Left hindlimb (tissue), 1 donor: Measurements from ENCODE around the gene CALM1.

Source experiments
- DNase-seq: peaks from one replicate; pipeline ENCODE4 v3.0.0-alpha.2; 2018

The CALM1 gene

DNA sequence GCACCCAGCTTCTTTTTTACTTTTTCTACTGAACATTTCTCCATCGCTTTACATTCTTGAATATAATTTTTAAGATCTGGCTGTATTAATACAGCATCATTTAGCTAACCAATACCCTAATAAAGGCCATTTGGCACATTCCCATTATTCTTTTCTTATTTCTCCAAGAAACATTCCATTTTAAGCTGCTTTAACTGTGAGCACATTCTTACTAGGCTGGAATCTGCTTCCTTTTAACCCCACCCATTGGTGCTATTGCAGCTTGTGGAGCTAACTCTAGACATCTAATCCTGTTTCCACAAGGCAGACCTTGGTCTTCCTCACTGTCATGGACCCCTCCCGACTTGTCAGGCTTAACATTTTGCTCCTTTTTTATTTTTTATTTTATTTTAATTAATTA is 15.2 kb downstream of the CALM1 start:
- no peak for DNase-seq

DNA sequence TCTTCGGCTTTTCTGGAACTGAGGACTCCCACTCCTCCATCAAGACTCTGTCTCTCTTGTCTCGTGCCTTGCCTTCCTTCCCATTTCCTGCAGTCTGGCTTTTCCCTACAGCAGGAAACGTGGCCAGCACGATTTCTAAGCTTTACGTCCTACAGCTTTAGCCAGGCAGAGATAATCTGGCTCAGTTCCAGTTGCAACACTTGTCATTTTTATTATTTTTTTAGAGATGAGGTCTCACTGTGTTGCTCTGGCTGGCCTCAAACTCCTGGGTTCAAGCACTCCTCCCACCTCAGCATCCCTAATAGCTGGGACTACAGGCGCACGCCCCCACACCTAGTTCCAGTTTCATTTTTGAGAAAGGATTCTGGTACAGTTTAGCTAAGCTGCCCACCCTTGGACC is 19.9 kb downstream of the CALM1 start:
- DNase-seq = no peak

DNA sequence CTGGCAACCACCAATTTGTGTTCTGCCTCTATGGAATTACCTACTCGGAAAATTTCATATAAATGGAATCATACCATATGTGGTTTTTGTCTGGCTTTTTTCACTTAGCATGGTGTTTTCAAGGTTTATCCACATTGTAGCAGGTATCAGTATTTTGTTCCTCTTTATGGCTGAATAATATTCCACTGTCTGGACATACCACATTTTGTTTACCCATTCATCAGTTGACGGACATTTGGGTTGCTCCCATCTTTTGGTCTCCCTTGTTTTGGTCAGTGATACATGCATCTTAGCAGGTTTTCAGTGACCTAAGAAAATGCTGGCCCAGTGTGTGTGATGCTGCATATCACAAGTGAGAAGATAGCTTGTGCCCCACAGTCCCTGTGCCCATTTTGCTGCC is 21.2 kb downstream of the CALM1 start:
- no peak for DNase-seq

DNA sequence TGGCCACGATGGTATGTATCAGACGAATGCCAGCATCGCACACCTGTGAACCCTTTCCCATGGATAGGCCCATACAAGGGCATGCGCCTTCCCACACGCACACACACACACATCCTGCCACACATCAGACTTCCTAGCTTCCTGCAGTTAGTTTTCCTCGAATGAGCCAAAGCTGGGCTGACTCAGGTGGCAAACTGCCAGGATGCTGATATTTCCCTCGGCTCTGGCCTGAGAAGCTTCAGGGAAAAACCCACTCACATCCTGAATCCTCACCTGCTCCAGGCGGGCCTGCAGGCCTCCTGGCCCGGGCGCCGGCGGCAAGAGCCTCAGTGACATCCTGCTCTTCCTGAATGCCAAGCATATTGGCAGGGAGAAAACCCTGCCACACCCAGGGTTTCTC is 22.4 kb downstream of the CALM1 start:
- DNase-seq = peak; percentile 86

DNA sequence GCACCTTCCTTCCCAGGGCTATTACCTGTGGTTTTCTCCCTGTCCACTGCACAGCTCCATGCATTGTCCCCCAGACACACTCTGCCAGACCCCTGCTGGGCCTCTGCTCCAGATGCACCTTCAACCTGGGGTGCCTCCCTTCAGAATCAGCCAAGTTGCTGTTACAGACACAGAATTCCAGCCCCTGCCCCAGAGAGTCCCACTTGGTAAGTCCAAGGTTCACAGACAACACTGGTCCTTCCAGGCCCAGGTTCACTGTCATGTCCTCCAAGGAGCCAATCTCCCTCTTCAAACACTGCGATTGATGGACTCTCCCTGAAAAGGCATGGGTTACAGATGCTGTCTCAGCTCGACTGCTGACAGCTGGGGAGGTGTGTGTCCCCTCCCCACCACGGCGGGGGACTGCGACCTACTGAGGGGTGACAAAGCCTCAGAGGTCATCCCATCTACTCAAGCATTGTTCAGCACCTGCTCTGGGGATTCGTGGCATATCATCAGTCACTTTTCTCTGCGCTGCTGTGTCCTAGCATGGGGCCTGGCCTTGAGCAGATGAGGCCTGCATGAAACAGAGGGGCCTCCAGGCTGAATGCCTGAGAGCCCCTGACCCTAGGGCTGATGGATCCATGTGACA is 24.3 kb downstream of the CALM1 start:
- DNase-seq = no peak

DNA sequence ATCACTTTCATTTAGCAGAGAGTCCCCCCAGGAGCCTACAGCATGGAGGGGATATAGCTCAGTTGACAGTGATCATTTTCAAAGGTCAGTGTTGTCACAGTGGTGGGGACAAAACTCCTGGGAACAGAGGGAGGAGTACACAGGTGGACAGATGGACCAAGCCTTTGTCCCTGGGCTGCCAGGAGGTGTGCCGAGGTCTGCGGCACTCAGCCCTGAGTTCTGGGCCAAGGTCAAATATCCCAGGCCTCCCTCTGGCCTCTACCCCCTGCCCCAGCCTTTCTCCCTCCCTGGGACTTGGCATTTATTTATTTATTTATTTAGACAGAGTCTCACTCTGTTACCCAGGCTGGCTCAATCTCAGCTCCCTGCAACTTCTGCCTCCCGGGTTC is 24.8 kb downstream of the CALM1 start:
- no peak for DNase-seq

DNA sequence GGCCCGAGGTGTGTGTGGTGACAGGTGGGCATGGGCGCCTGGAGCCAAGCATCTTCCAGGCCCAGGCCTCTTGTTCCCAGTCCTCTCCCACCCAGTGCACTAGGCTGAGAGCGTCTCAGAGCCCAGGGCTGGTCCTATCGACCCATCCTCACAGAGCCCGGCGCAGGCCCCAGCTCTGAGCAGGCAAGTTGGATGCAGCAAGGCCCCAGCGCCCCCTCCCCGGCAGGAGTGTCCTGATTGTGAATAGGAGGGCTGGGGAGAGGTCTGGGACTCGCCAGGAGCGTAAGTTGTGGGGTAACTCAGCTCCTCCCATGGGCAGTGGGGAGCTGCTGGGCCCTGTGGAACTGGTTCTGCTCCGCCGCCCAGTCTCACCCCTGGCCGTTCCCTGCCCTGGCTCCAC is 26.3 kb downstream of the CALM1 start:
- DNase-seq = no peak

DNA sequence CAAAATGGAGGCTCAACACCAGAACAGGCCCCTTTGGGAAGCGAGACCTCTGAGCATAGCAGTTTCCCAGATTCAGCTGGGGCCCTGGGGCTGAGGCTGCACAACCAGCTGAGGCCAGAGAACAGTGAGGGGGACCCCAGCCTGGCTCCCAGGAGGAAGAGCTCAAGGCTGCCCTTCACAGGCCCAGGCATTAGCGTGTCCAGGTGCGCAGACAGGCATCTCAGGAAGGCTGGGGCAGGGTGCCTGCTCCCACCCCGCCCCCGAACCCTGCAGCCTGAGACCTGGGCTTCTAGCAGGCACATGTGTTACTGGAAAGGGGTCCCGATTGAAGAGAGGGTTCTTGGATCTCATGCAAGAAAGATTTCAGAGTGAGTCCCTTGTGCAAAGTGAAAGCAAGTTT is 27.2 kb downstream of the CALM1 start:
- no peak for DNase-seq

DNA sequence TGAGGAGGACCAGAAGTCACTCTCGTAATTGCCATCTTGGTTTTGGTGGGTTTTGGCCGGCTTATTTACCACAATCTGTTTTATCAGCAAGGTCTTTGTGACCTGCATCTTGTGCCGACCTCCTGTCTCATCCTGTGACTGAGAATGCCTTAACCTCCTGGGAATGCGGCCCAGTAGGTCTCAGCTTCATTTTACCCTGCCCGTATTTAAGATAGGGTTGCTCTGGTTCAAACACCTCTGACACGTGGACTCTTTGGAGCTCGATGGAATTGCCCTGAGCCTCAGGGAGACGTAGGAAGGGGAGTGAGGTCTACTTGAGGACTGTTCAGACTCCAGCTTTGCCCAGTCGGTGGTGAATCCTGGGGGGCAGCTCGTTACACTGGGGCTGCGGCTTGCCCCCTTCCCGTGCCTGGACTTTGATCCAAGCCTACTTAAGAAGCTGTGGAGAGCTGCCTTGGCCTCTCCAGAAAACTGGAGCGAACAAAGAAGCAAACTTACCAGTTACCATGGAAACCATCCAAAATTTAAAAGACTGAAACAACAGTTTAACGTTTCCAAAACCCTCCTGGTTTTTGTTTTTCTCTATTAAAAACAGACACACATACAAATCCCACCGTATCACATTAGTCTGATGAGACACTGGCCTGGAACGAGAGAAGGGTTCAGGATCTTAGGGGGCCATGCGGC is 28.0 kb downstream of the CALM1 start:
- no peak for DNase-seq

DNA sequence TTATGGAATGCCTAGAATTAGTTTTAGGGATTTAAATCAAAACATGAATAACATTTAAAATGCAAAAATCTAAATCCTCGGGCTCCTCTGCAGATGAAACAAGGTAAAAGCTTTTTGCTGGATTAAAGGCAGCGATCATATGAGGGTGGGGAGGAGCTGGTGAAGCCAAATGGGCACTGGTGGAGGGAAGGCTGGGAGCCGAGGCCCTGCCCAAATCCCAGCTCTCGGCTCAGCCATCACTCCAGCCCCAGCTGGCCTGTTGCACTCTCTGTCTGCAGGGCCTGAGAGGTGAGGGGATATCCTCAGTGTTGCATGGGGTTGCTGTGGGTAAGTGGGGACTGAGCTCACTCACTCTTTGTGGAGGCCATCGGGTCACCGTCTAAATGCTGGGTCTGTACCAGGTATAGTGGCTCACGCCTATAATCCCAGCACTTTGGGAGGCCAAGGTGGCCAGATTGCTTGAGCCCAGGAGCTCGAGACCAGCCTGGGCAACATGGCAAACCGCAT is 28.6 kb downstream of the CALM1 start:
- no peak for DNase-seq

DNA sequence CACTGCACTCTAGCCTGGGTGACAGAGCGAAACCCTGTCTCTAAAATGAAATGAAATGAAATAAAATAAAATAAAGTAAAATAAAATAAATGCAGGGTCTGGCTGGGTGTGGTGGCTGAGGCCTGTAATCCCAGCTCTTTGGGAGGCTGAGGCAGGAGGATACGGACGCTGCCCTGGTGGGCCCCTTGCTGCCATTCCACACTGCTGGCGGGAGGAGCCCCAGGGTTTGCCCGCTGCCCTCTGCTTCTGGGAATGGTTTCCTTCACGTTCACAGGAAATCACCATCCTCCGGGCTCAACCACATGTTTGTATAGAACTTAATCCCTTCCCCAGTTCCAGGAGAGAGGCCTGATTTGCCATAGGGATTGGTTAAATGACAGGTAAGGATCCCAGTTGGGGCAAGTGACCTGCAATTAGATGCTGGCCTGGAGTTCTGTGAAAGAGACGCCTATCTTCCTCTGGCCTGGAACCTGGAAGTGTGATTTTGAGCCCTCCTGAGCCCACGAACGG is 29.3 kb downstream of the CALM1 start:
- no peak for DNase-seq

DNA sequence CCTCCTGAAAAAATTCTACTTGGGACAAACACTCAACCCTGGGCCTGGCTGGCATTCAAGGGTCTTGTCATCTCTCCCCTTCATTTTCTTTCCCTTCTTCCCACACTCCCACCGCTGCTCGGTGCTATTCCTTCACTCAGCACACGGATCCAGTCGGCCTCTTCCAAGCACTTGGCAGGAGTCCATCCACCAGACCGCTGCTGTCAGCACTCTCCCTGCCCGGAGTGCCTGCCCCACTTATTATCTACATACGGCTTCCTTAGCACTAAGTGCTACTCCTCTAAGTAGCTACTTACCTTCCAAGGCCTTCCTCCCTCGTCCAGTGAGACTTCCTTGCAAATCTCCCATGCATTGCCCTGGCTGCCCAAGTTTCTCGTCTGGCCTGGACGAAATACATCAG is 29.8 kb downstream of the CALM1 start:
- no peak for DNase-seq

DNA sequence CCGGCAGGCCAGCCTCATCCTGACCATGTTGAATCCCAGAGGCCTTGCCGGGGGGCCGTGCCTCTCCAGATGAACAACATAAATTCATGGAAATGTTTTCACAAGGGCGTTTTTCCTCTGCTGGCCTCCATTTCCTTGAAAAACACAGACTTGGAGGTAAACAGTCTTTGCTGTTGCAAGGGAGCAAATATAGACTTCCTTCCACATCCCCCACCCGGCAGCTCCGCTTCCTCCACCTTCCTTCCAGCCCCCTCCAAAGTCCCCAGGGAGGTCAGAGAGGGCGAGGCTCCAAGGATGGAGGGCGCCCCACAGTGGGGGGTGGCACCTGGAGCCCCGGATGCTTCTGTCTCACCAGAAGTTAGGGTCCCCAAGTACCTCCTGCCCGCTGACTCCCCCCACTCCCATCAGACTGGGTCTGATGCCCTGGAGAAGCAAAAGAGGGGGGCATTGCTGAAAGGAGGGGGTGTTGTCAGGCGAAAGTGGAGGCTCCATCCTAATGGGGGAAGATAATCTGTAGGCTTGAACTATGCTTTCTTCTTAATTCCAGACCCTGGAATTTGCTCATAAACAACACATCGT is 31.1 kb downstream of the CALM1 start:
- no peak for DNase-seq

DNA sequence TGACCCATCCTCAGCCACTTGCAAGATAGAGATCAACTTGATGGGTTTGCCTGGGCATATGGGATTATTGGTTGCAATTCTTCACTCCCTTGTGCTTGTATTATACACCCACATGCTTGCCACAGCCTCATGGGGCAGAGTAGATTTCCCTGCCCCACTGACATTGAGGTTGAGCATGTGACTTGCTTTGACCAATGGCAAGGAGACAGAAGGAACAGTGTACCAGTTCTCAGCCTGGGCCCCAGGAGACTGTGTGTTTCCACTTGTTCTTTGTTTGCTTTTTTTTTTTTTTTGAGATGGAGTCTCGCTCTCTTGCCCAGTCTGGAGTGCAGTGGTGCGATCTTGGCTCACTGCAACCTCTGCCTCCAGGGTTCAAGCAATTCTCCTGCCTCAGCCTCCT is 31.8 kb downstream of the CALM1 start:
- no peak for DNase-seq

DNA sequence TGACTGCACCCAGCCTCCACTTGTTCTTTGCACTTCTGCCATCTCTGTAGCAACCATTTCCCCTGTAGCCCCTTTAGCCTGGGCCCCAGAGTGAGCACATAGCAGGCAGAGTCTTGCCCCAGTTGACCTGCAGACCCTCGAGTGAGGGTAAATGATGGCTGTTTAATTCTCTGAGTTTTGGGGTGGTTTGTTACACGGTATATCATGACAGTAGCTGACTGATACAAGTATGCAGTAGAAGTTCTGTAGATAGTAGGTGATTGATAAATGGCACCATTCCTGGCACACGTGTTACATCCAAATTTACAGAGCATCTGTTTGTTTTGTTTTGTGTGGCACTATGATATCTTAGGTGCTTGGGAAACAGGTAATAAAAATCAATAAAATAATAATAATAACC is 32.4 kb downstream of the CALM1 start:
- no peak for DNase-seq

DNA sequence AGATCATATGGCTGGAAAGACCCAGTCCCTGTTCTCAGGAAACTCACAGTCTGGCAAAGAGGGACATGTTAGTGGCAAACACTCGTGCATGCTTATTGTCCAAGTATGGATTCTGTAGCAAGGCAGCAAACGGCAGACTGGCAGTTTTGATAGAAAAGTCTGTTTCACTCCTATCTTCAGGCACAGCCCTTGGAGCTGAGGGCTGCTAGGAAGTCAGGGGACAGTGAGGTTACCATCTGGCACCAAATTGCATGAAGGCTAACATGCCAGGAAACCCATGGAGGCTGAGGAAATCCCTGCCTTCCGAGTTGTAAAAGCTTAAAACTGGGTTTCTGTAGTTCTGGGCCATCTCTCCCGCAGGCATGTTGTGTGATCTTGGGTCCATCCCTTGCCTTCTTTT is 32.9 kb downstream of the CALM1 start:
- DNase-seq = no peak

DNA sequence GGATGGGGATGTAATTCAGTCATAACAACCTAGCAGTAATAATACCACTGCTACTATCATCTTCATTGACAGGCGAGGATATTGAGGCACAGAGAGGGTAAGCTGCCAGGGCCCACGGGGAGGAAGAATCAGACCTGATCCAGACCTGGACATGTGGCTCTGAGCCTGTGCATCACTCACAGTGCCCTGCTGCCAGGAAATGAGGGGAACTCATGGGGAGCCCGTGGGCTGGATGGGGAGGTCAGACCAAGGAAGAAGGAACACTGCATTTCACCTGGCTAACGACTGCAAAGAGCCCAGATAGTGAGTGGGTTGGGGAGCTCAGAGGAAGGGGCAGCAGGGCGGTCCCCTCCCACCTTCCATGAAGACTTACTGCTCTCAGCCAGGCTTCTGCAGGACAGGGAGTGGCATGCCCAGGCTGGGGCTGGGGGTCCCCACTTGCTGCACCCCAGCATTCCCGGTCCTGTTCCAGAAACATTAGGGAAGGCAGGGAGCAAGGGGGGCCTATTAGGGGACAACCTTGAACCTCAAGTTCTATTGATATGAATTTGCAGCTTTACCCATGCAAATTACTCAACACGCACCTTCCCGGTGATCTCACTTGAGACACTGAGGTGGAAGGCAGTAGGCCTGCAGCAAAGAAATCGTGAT is 37.7 kb downstream of the CALM1 start:
- no peak for DNase-seq

DNA sequence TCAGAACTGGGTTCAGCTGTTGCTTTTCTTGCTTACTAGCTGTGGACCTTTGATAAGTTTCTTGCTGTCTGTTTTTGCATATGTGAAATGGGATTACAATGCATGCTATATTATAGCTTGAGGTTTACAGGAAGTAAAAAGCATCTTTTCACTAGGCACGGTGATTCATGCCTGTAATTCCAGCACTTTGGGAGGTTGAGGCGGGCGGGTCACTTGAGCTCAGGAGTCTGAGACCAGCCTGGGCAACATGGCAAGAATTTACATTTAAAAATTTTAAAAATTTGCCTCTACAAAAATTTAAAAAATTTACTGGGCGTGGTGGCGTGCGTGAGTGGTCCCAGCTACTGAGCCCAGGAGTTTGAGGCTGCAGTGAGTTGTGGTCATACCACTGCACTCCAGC is 42.0 kb downstream of the CALM1 start:
- no peak for DNase-seq

DNA sequence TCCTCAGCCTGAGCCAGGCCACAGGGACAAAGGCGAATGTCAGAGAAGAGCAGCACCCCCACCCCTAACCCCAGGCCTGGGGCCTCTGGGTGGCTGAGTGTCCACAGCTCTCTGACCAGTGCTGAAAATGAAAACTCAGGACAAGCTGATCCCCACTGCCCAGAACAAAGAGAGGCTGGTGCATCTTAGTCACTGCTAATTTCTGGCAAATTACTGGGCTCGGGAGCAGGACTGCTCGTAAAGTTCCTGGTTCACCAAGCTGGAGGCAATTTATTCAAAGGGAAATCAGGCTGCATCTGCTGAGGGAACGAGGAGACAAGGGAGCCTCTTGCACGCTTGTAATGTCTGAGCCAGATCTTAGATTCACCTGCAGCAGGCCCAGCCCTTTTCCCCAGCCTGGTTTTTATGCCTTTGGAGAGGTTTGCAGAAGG is 43.2 kb downstream of the CALM1 start:
- no peak for DNase-seq

DNA sequence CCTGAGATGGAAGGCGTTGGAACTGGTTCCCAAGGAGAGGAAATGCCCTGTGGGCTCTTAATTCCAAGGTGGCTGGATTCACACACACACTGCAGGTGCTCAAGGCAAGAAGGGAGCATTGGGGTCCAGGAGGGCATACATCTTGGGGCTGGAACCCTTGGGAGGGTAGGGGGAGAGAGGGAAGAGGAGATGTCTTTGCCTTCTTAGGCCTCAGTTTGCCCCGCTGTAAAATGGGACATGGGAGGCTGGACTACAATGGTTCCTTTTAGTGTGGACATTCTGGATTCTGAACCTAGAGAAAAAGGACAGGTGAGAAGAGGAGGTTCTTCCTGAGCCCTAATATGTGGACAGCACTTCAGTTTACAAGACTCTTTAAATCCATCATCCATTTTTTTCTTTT is 43.8 kb downstream of the CALM1 start:
- DNase-seq = no peak

DNA sequence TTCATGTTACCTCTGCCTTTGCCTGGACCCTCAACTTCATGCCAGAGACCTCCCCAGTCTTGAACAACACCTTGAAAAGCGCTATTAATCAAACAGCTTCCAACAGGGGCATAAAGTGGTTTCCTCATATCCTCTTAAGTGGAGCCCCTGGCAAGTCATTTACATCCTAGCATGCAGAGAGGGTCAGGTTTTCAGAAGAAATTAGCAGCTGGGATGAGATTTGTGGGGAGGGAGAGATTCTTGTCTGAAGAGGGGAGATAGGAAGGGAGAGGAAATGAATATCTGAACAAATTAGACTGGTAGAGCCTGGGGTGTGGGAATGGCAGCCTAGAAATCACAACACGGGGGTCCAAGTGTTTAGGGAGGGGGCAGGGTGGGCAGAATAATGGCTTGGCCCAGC is 45.6 kb downstream of the CALM1 start:
- no peak for DNase-seq

DNA sequence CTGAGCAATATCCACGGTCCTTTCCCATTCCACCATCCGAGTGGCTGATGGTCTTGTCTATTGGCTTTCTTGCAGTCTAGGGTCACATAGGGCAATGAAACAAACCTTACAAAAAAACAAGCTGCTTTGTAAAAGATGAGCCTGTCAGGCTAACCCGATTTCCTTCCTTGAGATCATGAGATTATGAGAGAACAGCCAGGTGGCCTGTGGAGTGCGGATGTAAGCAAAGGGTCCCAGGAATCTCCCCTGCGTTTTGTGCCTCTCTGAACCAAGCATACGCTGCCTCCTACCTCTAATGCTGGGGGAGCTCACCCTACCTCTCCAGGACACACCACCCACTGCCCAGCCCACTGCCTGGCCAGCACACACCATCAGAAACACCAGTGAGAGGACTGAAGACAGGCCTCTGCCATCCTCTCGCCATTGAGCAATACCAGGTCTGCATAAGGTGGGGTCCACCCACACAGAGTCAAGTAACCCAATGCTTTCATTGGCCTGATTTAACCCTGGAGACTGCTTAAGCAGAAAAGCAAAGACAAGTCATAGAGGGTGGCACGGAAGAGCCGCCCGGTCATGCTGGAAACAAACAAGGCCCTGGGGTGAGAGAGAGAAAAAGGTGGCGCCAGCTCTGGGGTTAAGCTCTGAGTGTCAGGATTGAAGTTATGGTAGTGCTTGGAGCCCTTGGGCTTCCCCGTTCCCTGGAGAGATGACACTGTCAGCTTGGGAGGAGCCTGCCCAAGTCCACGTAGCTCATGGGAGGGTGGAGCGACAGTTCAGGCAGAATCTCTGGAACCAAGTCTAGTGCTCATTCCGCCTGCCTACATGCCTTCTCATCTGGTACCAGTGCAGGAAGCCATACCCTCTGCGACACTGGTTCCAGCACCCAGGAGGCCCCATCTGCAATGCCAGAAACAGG is 46.6 kb downstream of the CALM1 start:
- no peak for DNase-seq
